Stimulated activated CD4-positive, alpha-beta T cell treated with anti-CD3 and anti-CD28 coated beads, TNF-alpha, amount 100 ng/mL, for 4 hours (primary cell): Measurements from ENCODE around the gene ZNF280A.
"Not testable (repeated sequence)": the region's sequence is repeated elsewhere in the genome, so short reads cannot be mapped to it uniquely, and the experiment has no call there.

Experiments used
- DNase-seq, 3 experiments: peaks; one replicate each; pipeline ENCODE4 v3.0.0-alpha.2; 2020; ENCODE audit warnings: low read depth in 3 of 3

The ZNF280A gene

DNA sequence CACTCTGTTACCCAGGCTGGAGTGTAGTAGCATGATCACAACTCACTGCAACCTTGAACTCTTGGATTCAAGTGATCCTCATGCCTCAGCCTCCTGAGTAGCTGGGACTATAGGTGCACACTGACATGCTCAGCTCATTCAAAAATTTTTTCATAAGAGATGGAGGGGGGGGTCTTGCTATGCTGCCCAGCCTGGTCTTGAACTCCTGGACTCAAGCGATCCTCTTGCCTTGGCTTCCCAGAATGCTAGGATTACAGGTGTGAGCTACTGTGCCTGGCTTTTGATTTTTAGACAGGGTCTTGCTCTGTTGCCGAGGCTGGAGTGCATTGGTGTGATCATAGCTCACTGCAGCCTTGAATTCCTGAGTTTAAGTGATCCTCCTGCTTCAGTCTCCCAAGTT lies 25.0 kb upstream of the ZNF280A start:
- no peak for DNase-seq

DNA sequence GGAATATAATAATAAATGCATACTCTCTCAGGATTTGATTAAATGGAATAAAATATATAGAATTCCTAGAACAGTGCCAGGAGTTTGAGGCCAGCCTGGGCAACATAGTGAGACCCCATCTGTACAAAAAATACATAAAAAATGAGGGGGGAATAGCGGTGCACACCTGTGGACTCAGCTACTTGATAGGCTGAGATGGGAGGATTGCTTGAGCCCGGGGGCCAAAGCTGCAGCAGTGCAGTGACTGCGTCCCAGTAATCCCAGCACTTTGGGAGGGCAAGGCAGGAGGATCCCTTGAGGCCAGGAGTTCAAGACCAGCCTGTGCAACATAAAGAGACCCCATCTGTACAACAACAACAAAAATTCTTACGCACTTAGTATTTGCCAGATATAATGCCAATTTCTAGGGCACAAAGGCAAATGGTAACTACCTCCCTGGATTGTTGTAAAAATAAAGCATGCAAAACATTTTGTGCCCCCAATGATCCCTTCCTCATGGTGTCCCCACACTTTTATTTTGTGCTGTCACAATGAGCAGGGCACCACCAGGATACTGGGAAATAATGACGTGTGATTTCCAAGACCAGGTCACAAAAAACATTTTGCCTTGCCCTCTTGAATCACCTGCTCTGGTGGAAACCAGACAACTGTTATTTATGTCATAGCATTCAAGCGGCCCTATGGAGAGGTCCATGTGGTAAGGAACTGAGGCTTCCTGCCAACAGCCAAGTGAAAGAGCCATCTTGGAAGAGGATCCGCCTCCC lies 18.3 kb upstream of the ZNF280A start:
- no peak for DNase-seq

DNA sequence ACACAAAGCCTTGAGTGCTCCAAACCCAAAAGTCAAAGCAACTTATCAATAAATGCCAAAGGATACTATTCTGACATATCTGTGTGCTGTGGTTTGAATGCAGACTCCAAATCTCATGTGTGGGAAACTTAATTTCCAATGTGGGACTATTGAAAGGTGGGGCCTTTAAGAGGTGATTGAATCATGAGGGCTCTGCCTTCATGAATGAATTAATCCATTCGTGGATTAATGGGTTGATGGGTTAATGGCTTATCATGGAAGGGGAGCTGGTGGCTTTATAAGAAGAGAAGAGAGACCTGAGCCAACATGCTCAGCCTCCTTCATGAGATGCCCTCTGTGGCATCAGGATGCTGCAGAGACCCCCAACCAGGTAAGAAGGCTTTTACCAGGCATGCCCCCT lies 16.8 kb upstream of the ZNF280A start:
- DNase-seq: no peak

DNA sequence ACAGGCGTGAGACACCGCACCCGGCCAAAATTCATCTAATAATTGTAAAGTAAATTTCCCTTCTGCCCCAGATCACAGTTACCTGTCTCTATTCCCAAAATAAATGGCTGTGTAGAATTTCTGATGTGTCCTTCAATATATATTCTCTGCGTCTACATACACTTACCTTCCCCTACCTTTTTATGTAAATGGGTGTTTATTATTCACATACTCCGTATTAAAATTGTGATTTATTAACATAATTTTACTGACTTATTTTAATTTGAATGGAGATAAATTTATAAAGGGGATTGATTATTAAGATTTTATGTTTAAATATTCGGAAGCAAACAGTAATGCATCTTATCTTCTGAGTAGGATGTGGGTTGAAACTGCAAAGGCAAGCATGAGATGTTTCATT lies 16.4 kb upstream of the ZNF280A start:
- no peak for DNase-seq

DNA sequence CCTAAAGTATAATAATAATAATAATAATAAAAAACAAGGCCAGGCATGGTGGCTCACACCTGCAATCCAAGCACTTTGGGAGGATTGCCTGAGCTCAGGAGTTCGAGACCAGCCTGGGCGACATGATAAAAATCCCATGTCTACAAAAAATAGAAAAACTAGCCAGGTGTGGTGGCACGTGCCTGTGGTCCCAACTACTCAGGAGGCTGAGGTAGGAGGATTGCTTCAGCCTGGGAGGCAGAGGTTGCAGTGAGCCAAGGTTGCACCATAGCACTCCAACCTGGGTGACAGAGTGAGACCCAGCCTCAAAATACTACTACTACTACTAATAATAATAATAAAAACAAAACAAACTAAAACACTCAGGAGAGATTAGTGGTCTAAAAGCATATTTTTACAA lies 15.6 kb upstream of the ZNF280A start:
- DNase-seq: no peak

DNA sequence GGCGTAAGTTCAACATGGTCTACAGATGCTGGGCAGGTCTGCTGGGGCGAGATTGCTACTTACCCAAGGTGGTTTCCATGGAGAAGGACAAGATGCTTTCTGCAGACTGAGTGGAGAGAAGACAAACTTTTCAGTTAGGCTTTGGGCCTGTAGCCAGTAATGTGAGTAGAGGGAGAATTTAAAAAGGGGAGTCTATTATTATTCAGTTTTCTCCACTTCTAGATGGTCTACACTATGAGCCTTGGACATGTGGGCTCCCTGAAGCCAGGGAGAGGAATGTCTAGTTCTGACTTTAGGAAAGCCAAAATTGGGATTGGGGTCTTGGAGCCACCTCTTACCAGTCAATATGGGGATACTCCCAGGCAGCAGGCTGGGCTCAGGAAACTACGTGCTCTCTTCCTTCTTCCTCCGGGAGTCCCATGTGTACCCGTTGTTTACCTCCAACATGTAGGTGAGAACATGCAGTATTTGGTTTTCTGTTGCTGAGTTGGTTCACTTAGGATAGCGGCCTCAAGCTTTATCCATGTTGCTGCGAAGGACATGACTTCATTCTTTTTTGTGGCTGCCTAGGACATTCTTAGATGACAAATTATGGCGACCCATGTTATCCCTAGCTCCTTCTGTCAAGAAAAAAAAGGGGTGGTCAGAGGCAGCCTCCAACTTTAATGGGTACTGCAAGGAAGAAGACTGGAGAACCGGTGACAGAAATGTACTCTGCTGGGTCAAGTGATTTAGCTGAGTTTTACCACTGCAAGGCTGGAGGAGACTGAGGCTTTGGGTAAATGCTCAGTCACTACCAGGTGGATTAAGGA lies 14.7 kb upstream of the ZNF280A start:
- no peak for DNase-seq

DNA sequence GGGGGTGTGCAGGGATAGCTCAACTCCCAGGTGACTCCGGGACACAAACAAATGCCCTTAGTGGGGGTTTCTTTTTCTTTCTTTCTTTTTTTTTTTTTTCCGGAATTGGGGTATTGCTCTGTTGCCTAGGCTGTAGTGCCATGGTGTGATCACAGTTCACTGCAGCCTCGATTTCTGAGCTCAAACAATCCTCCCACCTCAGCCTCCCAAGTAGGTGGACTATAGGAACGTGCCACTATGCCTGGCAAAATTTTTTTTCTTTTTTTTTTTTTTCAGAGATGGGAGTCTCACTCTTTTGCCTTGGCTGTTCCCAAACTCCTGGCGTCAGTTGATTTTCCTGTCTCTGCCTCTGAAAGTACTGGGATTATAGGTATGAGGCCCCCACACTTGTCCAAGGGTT lies 13.8 kb upstream of the ZNF280A start:
- DNase-seq: no peak

DNA sequence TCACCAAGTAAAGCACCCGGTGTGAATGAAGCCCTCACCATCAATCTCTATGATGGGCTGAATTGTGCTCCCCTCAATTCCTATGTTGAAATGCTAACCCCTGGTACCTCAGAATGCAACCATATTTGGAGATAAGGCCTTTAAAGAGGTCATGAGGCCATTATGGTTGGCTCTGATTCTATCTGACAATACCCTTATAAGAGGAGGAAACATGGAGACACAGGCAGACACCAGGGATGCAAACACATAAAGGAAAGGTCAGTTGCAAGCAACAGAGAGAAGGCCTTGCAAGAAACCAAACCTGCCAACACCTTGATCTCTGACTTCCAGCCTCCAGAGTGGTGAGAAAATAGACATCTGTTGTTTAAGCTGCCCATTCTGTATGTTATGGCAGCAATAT lies 13.3 kb upstream of the ZNF280A start:
- no peak for DNase-seq

DNA sequence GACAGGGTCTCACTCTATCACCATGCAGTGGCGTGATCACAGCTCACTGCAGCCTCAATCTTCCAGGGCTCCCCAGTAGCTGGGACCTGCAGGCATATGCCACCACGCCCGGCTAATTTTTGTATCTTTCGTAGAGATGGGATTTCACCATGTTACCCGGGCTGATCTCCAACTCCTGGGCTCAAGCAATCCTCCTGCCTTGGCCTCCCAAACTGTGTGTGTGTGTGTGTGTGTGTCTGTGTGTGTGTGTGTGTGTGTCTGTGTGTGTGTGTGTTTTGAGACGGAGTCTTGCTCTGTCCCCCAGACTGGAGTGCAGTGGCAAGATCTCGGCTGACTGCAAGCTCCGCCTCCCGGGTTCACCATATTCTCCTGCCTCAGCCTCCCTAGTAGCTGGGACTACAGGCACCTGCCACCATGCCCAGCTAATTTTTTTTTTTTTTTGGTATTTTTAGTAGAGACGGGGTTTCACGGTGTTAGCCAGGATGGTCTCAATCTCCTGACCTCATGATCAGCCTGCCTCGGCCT lies 12.5 kb upstream of the ZNF280A start:
- DNase-seq: not testable (repeated sequence)

DNA sequence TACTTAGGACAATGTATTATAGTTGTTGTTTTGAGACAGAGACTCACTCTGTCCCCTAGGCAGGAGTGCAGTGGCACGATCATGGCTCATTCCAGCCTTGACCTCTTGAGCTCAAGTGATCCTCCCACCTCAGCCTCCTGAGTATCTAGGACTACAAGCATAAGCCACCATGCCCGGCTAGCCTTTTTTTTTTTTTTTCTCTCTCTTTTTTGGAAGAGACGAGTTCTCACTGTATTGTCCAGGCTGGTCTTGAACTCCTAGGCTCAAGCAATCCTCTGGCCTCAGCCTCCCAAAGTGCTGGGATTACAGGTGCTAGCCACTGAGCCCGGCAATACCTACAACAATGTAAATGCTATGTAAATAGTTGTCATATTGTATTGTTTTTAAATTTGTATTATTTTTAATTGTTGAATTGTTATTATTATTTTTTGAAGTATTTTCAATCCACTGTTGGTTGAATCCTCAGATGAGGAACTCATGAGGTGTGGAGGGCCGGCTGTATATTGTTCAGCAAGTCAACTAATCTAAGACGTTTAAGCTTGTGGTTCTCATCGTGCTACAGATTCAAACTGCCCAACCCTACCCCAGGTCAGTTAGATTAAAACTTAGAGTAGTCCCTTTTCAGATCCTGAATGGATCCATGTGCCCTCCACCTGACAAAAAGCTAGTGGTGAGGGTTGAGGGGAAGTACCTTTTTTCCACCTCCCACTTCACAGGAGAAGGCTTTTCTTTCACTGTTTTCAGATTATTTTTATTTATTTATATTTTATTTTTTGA lies 11.9 kb upstream of the ZNF280A start:
- DNase-seq: no peak

DNA sequence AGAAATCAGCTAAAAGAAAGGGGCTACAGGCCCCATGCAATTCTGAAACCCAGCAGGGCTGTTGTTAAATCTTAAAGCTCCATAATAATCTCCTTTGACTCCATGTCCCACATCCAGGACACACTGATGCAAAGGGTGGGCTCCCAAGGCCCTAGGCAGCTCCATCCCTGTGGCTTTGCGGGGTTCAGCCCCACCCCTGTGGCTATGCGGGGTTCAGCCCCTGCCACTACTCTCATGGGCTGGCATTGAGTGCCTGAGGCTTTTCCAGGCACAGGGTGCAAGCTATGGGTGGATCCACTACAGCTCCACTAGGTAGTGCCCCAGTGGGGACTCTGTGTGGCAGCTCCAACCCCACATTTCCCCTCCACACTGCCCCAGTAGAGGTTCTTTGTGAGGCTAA lies 8.7 kb upstream of the ZNF280A start:
- no peak for DNase-seq

DNA sequence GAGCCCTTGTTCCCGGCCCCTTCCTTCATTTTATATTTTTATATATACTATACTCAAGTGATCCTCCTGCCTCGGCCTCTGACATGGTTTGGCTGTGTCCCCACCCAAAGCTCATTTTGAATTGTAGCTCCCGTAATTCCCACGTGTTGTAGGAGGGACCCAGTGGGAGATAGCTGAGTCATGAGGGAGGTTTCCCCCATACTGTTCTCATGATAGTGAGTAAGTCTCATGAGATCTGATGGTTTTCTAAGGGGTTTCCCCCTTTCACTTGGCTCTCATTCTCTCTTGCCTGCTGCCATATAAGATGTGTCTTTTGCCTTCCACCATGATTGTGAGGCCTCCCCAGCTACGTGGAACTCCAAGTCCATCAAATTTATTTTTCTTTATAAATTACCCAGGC lies 7.2 kb upstream of the ZNF280A start:
- no peak for DNase-seq

DNA sequence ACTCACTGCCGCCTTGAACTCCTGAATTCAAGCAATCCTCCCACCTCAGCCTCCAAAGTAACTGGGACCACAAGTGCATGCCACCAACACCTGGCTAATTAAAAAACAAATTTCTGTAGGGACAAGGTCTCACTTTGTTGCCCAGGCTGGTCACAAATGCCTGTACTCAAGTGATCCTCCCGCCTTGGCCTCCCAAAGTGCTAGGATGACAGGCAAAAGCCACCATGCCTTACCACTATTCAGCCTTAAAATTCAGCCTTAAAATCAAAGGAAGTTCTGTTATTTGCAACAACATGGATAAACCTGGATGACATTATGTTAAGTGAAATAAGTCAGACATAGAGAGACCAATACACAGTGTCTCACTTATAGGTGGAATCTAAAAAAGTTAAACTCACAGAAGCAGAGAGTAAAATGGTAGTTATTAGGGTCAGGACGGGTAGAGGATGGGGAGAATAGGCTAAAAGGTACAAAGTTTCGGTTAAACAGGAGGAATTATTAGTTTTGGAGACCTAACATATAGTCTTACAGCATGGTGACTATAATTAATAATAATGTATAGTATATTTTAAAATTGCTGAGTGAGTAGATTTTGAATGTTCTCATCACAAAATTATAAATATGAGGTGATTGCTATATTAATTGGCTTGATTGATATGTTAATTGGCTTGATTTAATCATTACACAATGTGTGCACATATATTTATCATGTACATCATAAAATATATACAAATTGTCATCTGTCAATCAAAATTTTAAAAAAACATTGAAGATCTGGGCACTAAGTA lies 6.2 kb upstream of the ZNF280A start:
- no peak for DNase-seq

DNA sequence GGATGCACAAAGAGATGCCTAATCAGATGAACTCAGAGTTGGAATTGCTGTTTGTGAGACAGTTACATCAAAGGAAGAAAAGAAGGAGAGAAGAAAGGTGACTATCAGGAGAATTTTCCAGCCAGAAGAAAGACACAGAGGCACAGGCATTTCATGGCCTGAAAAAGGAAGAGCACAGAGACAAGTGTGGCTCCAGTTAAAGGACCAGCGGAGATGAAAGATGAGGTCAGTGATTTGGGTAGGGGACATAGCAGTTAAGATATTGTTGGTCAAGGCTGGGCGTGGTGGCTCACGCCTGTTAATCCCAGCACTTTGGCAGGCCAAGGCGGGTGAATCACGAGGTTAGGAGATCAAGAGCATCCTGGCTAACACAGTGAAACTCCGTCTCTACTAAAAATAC lies 3.4 kb upstream of the ZNF280A start:
- no peak for DNase-seq

DNA sequence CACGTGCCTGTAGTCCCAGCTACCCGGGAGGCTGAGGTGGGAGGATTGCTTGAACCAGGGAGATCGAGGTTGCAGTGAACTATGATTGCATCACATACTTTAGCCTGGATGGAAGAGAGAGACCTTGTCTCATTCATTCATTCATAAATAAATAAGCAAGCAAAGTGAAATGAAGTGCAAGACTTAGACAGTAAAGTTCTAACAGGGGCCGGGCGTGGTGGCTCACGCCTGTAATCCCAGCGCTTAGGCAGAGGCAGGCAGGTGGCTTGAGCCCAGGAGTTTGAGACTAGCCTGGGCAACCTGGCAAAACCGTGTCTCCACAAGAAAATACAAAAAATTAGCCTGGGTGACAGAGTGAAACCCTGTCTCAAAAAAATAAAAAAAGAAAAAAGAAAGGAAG lies 1.6 kb upstream of the ZNF280A start:
- no peak for DNase-seq

DNA sequence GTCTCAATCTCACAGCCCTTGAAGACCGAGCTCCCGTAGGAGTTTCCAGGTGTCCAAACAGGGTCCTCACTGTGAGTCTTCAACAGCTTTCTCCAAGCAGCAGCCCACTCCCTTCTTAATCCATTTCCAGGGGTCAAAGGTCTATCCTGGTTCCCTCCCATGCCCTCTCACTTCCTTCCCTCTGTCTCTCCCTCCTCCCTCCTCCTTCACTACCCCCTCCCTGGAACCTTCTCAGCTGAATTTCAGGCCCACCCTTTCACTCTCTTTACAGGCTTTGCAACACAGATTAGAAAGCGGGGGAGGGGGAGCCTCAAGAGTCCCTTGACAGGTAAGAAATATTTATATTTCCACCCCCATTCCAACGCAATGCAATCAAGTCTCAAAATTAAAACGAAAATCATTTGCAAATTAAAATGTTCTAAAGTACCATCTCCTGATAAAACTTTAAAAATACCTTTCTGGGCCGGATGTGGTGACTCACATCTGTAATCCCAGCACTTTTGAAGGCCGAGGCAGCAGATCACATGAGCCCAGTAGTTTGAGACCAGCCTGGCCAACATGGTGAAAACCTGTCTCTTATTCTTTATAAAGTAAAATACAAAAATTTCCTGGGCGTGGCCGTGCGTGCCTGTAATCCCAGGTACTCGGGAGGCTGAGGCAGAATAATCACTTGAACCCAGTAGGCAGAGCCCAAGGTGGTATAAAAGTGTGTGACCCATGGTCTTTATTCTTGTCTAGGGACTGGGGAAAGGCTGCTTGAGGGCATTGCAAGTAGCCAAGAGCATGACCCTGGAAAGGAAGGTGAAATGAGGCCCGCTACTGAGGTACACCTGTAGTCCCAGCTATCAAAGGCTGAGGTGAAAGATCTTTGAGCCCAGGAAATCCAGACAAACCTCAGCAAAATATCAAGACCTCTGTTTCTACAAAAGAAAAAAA lies 865 bp upstream of the ZNF280A start:
- DNase-seq: no peak

DNA sequence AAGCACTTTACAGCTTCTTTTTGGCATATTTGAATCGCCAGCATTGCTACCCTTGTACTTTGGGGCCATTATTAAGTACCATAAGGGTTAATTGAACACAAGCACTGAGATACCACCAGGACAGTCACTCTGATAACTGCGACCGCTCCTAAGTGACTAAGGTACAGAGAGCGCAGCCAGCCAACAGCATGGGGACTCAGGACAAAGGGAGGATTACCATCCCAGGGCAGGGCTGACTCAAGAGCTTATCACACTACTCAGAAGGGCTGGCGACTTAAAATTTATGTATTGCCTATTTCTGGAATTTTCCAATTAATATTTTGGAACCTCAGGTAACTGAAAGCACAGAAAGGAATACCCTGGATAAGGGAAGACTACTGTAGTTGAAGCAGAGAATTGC lies 479 bp downstream of the ZNF280A start:
- DNase-seq: no peak

DNA sequence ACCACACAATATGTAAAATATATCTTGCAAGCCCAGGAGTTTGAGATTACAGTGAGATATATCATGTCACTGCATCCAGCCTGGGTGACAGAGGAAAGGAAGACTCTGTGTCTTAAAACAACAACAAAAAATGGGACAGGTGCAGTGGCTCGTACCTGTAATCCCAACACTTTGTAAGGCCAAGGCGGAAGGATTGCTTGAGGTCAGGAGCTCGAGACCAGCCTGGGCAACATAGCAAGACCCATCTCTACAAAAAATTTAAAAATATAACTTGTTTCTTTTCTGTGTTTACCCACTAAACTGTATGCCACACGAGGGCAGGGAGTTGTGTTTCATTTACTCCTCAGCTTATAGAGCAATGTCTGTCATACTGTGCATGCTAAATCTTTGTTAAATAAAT lies 3.1 kb downstream of the ZNF280A start:
- no peak for DNase-seq

DNA sequence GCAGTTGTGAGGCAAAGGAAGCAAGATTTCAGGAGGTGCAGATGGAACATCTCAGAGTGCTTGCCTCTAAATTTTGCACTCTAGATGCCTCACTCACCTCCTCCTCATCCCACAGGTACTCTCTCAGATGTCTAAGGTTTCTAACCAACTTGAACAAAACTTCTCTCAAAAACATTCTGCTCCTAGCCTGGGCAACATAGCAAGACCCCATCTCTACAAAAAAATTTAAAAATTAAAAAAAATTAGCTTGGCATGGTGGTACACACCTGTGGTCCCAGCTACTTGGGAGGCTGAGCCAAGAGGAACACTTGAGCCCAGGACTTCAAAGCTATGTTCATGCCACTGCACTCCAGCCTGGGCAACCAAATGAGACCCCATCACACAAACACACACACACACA lies 4.2 kb downstream of the ZNF280A start:
- no peak for DNase-seq

DNA sequence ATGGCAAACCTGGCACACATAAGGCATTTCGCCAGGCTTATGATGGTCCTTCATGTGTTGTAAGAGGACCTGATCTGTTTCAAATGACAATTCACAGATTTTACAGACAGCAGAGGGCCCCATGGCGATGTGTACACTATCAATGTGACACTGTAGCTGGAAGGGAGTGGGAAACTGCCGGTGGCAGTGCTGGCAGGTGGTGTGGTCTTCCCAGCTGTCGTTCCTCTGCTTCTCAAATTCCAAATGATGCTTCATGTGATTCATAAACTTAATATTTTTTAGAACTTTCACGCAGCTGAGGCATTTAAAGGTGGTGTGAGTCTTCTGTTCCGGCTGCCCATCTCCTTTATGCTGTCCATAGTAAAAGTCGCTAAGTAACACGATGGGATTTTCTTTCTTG lies 5.6 kb downstream of the ZNF280A start:
- not testable (repeated sequence) for DNase-seq
